Measurements from ENCODE around the gene TEX36.

TEX36 gene

GRCh38 chr10:125687507-125688185, 4.7 kb upstream of the TEX36 start:
- no peak for DNase-seq

GRCh38 chr10:125684581-125684980, 1.6 kb upstream of the TEX36 start:
- Histone ChIP-seq H3K36me3 (no peaks in the 10 kb centered on the region), H3K4me3 (ENCODE audit: low read depth, low read length) (no peak overlapping the region), H3K4me1 (no peaks in the 10 kb centered on the region), H3K9me3 (no peaks in the 10 kb centered on the region), H3K27me3 (no peaks in the 10 kb centered on the region; the same call in 1 of the 2 replicates)
- DNase-seq, result no peak
- no peak for TF ChIP-seq CTCF (IDR thresholded peaks at IDR 0.05; ENCODE audit: low read depth, low read length)

More at GRCh38 chr10:125687507-125688185, 4.7 kb upstream of the TEX36 start:
- H3K4me3 ChIP-seq (ENCODE audit: low read depth, low read length), result no peak overlapping the region
- TF ChIP-seq CTCF (IDR thresholded peaks at IDR 0.05; ENCODE audit: low read depth, low read length), result no peak
- H3K36me3 ChIP-seq, result no peaks in the 10 kb centered on the region
- H3K27me3 ChIP-seq, result no peaks in the 10 kb centered on the region; the same call in 1 of the 2 replicates
- no peaks in the 10 kb centered on the region for H3K4me1 ChIP-seq
- no peaks in the 10 kb centered on the region for H3K9me3 ChIP-seq

GRCh38 chr10:125683821-125684220, 858 bp upstream of the TEX36 start:
- Histone ChIP-seq H3K27me3 (no peaks in the 10 kb centered on the region), H3K4me1 (no peaks in the 10 kb centered on the region), H3K36me3 (no peaks in the 10 kb centered on the region), H3K9me3 (no peaks in the 10 kb centered on the region), H3K4me3 (ENCODE audit: low read depth, low read length) (no peak overlapping the region)
- DNase-seq, result no peak
- no peak for TF ChIP-seq CTCF (IDR thresholded peaks at IDR 0.05; ENCODE audit: low read depth, low read length)

- Histone ChIP-seq H3K9me3 (no peaks in the 10 kb centered on the region), H3K4me3 (ENCODE audit: low read depth, low read length) (no peak overlapping the region), H3K4me1 (no peaks in the 10 kb centered on the region)
Measured at GRCh38 chr10:125679436-125679835, 3.5 kb downstream of the TEX36 start.

GRCh38 chr10:125672884-125673283, 10.1 kb downstream of the TEX36 start:
- DNase-seq, result no peak
- no peak overlapping the region for H3K4me3 ChIP-seq (ENCODE audit: low read depth, low read length)
- H3K9me3 ChIP-seq, result no peaks in the 10 kb centered on the region
- H3K4me1 ChIP-seq, result no peaks in the 10 kb centered on the region
- no peaks in the 10 kb centered on the region for H3K36me3 ChIP-seq
- H3K27me3 ChIP-seq, result no peaks in the 10 kb centered on the region
- TF ChIP-seq CTCF (IDR thresholded peaks at IDR 0.05; ENCODE audit: low read depth, low read length), result no peak

More at GRCh38 chr10:125679436-125679835, 3.5 kb downstream of the TEX36 start:
- no peak for TF ChIP-seq CTCF (IDR thresholded peaks at IDR 0.05; ENCODE audit: low read depth, low read length)
- H3K36me3 ChIP-seq, result no peaks in the 10 kb centered on the region
- no peaks in the 10 kb centered on the region for H3K27me3 ChIP-seq
- DNase-seq, result no peak

GRCh38 chr10:125662584-125662983, 20.4 kb downstream of the TEX36 start:
- no peaks in the 10 kb centered on the region for H3K27me3 ChIP-seq
- no peak for TF ChIP-seq CTCF (IDR thresholded peaks at IDR 0.05; ENCODE audit: low read depth, low read length)
- H3K36me3 ChIP-seq, result no peaks in the 10 kb centered on the region
- DNase-seq, result no peak
- H3K9me3 ChIP-seq, result no peaks in the 10 kb centered on the region
- no peaks in the 10 kb centered on the region for H3K4me1 ChIP-seq
- H3K4me3 ChIP-seq (ENCODE audit: low read depth, low read length), result no peak overlapping the region
